ENCODE data around the gene TLX1.

GRCh38 chr10:101158459-101159058 is 27.5 kb downstream of the TLX1 start:
- no peak for TF ChIP-seq POLR2A (IDR thresholded peaks at IDR 0.05)
- TF ChIP-seq CTCF (IDR thresholded peaks at IDR 0.05): no peak

Measured in esophagus squamous epithelium (tissue), 4 donors.